NOMO-1 (cell line): ENCODE results near the gene GPR171.

Experiments used
- DNase-seq, 2 experiments: peaks; one replicate each; lab custom pipeline; 2025; ENCODE audit not compliant: unreplicated experiment in 2 of 2; lab: John Stamatoyannopoulos, UW

GPR171 gene

GRCh38 chr3:151214459-151214858 lies 11.4 kb upstream of the GPR171 start:
- DNase-seq: no peak

GRCh38 chr3:151213881-151214280 lies 10.9 kb upstream of the GPR171 start:
- no peak for DNase-seq

DNA sequence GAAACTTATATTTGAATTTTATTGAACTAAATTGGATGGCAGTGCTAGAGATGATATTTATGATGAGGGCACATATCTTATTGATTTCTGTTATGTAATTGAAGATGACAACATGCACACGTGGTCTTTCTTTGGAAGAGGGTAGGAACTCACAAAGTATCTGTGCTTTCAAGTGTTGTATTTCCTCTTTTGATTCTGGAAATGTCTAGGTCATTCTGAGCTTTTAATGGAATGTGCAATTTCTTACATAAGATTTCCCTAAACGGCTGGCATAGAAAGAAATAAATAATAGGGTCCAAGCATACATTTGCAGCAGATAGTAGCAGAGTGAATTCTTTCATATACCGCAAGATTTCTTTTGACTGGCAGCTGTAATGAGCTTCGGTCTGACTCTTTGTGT lies 10.1 kb upstream of the GPR171 start:
- DNase-seq: no peak

DNA sequence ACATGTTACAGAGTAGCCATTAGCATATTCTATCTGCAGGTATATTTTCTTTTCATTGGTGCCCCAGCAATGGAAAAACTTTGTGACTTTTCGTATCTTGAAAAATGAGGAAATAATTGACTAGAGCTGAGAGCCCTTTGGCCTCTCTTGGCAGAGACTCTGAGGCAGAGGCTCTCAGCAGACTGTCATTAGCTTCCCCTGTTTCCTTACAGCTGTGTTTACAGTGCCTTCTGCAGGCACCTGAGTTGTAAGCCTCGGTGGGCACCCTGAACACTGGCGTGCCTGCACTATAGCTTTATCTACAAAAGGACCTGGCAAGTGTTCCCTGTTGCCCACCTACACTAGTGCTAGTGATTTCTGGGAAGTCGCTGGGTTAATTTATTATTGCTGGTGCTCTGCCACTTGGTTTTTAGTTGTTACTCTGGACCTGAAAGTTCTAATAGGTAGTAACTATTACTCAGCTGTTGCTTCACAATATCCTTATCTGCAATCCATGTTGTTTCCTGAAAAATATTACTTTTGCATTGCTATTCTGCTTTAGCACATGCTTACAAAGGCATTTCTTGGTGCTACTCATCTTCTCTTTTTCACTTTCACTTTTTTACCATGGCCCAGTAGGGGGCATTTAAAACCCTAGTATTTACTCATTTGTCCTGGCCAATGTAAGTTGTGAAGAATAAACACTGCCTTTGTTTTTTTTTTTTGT lies 7.8 kb upstream of the GPR171 start:
- DNase-seq: peak; percentile 39 to 60

GRCh38 chr3:151209654-151210053 lies 6.6 kb upstream of the GPR171 start:
- DNase-seq: no peak

DNA sequence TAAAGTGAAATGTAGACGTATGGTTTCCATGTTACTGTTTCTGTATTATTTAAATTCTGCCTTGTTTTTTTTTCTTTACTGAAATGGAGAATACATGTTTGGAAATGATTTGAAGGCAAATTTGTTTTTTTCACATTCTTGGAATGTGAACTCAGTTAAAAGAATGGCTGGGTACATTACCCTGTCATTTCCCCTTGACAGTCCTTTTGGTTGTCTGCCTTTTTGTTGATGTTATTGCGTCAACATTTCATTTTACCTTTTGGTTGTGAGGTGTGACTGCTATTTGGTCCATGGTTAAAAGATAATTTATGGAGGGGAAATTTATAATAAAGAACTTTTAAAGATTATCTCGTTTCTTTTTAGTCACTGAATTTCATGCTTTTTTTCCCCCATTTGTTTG lies 3.2 kb upstream of the GPR171 start:
- DNase-seq: no peak

- DNase-seq: no peak
Measured at GRCh38 chr3:151205482-151205881, 2.5 kb upstream of the GPR171 start.

DNA sequence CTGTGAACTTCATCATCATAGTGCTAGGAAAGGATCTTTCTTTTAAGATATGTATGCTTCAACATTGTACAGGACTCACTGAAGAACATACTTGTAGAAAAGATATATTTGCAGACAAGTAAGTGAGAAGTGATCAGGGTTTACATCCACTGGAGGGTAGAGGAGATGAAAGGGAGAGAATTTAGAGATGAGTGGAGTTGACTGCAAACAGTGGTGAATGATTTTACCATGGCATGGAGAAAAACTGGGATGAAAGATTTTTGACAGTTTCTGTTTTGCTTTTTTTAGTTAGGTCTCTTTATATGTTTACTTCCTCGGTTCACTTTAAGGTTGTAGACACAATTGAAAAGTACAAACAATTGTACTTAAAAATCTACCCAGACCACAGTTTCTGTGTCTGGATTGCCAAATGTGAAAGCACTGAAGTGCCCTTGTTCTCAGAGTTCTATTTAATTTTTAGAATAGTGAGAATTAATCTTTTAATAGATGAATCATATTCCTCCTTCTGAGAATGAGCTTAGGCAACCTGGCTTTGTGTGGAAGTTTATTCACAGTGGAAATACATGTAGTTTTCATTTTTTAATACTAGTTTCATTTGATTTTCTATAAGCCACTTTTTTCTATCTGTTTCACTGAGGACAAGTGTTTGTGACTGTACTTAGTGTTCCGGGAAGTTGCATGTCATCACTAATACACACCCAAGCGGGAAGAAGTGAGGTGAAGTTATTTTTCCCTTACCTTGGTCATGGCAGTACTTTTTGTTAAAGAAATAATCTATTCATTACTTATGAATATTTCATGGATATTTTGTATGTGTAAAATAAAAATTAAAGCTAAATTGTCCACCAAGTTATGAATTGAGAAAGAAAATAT lies 1.8 kb upstream of the GPR171 start:
- no peak for DNase-seq

GRCh38 chr3:151201051-151201730 lies 1.8 kb downstream of the GPR171 start:
- DNase-seq: no peak

GRCh38 chr3:151200586-151200985 lies 2.4 kb downstream of the GPR171 start:
- DNase-seq: no peak

- no peak for DNase-seq
Measured at GRCh38 chr3:151199554-151200438, 3.2 kb downstream of the GPR171 start.

- no peak for DNase-seq
Measured at GRCh38 chr3:151198849-151199248, 4.2 kb downstream of the GPR171 start.

DNA sequence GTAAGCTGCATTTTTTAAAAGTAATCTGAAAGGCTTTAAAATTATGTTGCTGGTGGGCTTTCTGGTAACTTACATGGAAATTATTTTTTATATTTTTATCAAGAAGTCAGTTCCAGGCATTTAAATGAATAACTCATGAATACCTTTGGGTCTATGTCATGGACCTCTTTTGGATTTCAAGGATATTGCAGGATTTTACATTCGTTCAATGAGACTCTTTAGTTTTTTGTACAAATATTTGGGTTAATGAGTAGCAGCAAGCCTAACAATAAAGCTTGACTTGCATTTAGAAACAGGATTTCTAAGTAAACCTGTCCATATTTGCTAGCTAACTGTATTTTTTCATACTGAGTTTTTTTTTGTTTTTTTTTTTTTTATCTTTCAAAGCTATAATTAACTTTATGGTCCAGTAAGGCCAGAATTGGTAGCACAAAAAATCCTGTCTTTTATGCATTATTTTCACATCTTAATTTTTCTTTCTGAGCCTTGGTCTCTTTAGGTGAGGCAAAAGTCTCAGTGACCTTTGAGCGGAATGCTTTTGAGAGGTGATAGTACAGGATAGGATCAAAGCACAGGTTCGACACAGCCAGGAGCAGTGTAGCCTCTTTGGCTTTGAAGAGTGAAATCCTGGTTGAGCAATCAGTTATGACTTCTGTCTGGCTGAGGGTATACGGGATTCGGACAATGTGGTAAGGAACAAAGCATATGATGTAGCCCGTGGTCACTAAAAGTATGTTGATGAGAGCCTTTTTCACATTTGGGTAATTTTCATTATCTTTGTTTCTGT lies 4.8 kb downstream of the GPR171 start:
- DNase-seq: no peak

DNA sequence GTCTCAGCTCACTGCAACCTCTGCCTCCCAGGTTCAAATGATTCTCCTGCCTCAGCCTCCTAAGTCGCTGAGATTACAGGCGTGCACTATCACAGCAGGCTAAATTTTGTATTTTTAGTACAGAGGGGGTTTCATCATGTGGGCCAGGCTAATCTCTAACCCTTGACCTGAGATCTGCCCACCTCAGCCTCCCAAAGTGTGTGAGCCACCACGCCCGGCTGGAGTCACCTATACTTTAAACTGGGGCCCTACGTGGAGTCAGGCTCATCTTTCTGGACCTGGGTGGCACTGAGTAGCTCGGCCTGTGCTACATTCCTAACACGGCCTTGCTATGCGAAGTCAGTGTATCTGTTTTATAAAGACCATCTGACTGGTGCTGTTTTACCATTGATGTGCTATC lies 5.8 kb downstream of the GPR171 start:
- no peak for DNase-seq

DNA sequence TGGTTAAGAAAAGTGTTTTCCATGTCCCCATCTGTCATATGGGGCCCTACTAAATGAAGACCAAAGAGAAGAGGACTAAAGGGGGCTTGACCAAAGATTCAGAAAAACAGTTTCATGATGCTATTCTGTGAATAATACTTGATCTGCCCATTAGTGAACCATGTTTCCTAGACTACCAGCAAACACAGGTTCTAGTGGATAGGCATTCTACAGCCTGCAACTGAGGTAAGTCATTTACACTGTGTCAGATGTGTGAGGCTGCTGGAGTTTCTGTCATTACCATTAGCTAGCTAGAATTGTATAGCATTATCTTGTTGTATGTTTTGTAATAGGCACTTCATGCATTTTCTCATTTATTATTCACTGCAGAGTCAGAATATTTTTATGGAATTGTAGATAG lies 6.6 kb downstream of the GPR171 start:
- no peak for DNase-seq

DNA sequence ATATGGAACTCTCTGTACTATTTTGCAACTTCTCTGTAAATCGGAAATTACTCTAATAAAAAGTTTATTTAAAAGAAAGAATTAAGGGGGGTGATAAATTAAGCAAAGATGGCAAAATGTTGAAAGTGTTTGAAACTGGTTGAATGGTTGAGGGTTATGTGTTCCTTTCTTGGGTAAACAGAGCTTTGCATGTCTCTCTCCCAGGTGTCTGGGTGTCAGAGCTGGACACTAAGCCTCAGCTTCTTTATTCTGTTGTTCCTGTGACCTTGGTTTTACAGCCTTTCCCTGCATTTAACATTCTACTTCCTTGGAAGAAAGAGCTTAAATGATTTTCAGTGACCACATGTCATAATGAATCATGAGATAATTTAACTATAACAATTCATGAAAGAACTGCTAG lies 7.2 kb downstream of the GPR171 start:
- DNase-seq: no peak

DNA sequence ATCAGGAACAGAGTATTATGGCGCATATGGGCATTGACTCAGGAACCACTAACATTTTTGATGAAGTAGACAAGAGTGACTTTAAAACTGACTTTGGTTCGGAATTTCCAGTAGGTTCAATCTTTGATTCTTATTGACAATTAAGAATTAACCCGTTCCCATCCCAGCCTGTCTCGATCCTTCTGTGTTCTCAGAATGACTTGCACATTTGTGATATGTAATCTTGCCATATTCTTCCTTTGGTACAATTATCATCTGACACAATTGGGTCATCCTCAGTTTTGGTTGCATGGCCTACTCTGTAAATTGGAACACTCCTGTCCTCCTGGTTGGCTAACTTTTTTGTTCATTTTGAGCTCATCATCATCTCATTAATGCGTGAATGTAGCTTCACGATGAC lies 10.5 kb downstream of the GPR171 start:
- DNase-seq: no peak

DNA sequence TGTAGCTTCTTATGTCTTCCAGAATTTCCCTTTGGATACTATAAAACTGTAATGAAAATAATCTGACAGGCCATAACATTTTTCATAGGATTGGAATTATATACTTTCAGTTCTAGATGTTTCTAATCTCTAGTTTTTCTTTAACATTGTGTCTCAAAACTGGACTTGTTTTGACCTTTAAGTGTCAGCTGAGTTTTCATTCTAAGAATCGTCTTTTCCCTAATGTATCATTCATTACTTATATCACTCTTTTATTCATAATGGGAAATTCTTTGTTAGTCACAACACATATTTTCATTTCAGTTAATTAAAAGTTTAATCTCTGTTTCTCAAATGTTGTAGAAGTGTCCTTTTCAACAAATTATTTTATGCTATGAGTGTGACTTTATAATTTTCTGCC lies 11.9 kb downstream of the GPR171 start:
- DNase-seq: no peak

DNA sequence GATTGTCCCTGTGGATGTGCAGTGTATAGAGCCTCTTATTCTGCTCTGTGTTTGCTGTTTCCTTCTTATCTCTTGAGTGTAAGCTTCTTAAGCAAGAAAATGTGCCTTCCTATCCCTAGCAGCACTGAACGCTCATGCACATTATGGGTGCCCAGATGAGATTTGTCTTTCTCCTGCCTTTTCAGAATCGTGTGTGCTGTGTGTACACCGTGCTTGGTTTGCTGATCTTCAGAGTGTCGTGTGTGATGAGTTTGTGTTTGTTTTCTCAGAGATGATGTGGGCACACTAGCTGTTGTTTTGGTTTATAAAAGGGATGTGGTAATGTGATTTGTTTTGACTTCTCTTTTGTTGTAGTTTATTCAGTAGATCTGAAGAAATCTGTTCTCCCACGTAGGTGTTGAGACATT lies 19.7 kb downstream of the GPR171 start:
- no peak for DNase-seq
